Measurements from ENCODE around the gene TIMP2.

GRCh38 chr17:78879635-78880186, 45.5 kb downstream of the TIMP2 start:
- TF ChIP-seq CTCF (conservative IDR thresholded peaks at IDR 0.05) (no peak), ZFX (IDR thresholded peaks at IDR 0.05) (no peak)

All from C4-2B (cell line).